H1 (cell line): ENCODE results near the gene DDI2. TPM values are rescaled to one million over a fixed set of nuclear protein-coding genes. Genes with fewer than 3 reads are reported as not detected.

ENCODE experiments used
- CTCF ChIA-PET: fragments of 300-600 bp; sonication (Branson Sonifier 250); formaldehyde crosslinking; loops from one replicate; lab custom pipeline; 2021; ENCODE audit not compliant: partially characterized antibody; lab: Charles Lee
- POLR2A ChIA-PET: fragments of 300-600 bp; sonication (Branson Sonifier 250); formaldehyde crosslinking; loops from one replicate; lab custom pipeline; 2021; ENCODE audit warnings: inconsistent platforms; ENCODE audit not compliant: partially characterized antibody; lab: Charles Lee
- DNase-seq, 2 experiments: peaks; one replicate each; pipeline versions ENCODE4 v3.0.0 to v3.0.0-alpha.2; 2010 to 2022; ENCODE audit warnings: low spot score in 2 of 2, low read depth in 1 of 2, mixed read lengths in 1 of 2
- FAIRE-seq: peaks from 2 replicates; lab custom pipeline; 2011; peaks lifted over from hg19 to GRCh38; lab: Jason Lieb, UNC
- H2AFZ ChIP-seq: 2 replicates; pipeline ENCODE4 v1.8.1; 2012; ENCODE audit warnings: low read length, inconsistent platforms
- H2AK5ac ChIP-seq: 2 replicates; pipeline ENCODE4 v1.6.1; 2013; ENCODE audit warnings: low read depth, low read length
- H2BK120ac ChIP-seq: replicated peaks from 2 replicates; pipeline ENCODE3; 2013; ENCODE audit warnings: low read depth, low read length, inconsistent platforms
- H2BK12ac ChIP-seq: 2 replicates; pipeline ENCODE4 v1.6.1; 2013; ENCODE audit warnings: low read depth, low read length
- H2BK15ac ChIP-seq: 2 replicates; pipeline ENCODE4 v1.6.1; 2013; ENCODE audit warnings: low read length
- H2BK20ac ChIP-seq: 2 replicates; pipeline ENCODE4 v1.6.1; 2013; ENCODE audit warnings: low read length
- H2BK5ac ChIP-seq: 2 replicates; pipeline ENCODE4 v1.6.1; 2013; ENCODE audit warnings: low read depth, low read length
- H3K14ac ChIP-seq: 2 replicates; pipeline ENCODE4 v1.6.1; 2013; ENCODE audit warnings: inconsistent platforms; ENCODE audit not compliant: insufficient read length
- H3K18ac ChIP-seq: 2 replicates; pipeline ENCODE4 v1.6.1; 2013; ENCODE audit warnings: low read length; ENCODE audit errors: extremely low read depth
- H3K23ac ChIP-seq: 2 replicates; pipeline ENCODE4 v1.6.1; 2013; ENCODE audit warnings: inconsistent platforms; ENCODE audit not compliant: insufficient read length
- H3K23me2 ChIP-seq: 2 replicates; pipeline ENCODE4 v1.6.1; 2013; ENCODE audit warnings: low read depth, low read length
- H3K27ac ChIP-seq: 2 replicates; pipeline ENCODE4 v1.6.1; 2011; ENCODE audit warnings: low read depth, low read length, inconsistent platforms
- H3K27me3 ChIP-seq, 4 experiments: replicated peaks in 1 of 4; 1 replicate in 1 of 4; 2 replicates in 3 of 4; pipeline versions ENCODE4 v1.6.1 to v1.8.1; 2011 to 2013; ENCODE audit warnings: low read length in 3 of 4, mild to moderate bottlenecking in 3 of 4, inconsistent platforms in 2 of 4, mixed read lengths in 2 of 4, moderate library complexity in 1 of 4; ENCODE audit not compliant: control insufficient read depth in 3 of 4, insufficient read depth in 3 of 4; ENCODE audit errors: extremely low read depth in 1 of 4
- H3K36me3 ChIP-seq, 4 experiments: 2 replicates each; pipeline versions ENCODE4 v1.6.1 to v1.8.1; 2011 to 2013; ENCODE audit warnings: mild to moderate bottlenecking in 4 of 4, low read length in 3 of 4, moderate library complexity in 2 of 4, control low read depth in 1 of 4, inconsistent platforms in 1 of 4; ENCODE audit not compliant: insufficient read depth in 4 of 4, control insufficient read depth in 2 of 4
- H3K4ac ChIP-seq: replicated peaks from 2 replicates; pipeline ENCODE3; 2013; ENCODE audit warnings: low read length, low read depth, mixed read lengths, inconsistent platforms; ENCODE audit not compliant: insufficient read length
- H3K4me1 ChIP-seq, 4 experiments: replicated peaks in 1 of 4; 1 replicate in 1 of 4; 2 replicates in 3 of 4; pipeline versions ENCODE4 v1.6.1 to v1.8.1; 2011 to 2013; ENCODE audit warnings: low read length in 3 of 4, inconsistent platforms in 2 of 4, mixed read lengths in 1 of 4; ENCODE audit not compliant: insufficient read depth in 4 of 4, control insufficient read depth in 3 of 4
- H3K4me2 ChIP-seq, 2 experiments: 2 replicates each; pipeline versions ENCODE4 v1.6.1 to v1.8.1; 2011 to 2013; ENCODE audit warnings: low read depth in 2 of 2, low read length in 2 of 2, control low read depth in 1 of 2, inconsistent platforms in 1 of 2, mild to moderate bottlenecking in 1 of 2; ENCODE audit not compliant: insufficient read depth in 1 of 2
- H3K4me3 ChIP-seq, 4 experiments: fragments of 200-600, 300-600 bp in 1 of 4; sonication (generic), shearing (Covaris generic), sonication (Bioruptor Twin) in 1 of 4; 2 replicates each; pipeline versions ENCODE4 v1.5.1 to v1.8.1; 2011 to 2016; ENCODE audit warnings: low read length in 4 of 4, low read depth in 3 of 4, control low read depth in 2 of 4, inconsistent platforms in 2 of 4, mild to moderate bottlenecking in 2 of 4, mixed read lengths in 1 of 4, moderate library complexity in 1 of 4; ENCODE audit not compliant: insufficient read depth in 2 of 4; ENCODE audit errors: extremely low read depth in 1 of 4
- H3K56ac ChIP-seq: replicated peaks from 2 replicates; pipeline ENCODE3; 2013; ENCODE audit warnings: low read depth, mild to moderate bottlenecking, mixed read lengths, low read length, inconsistent platforms; ENCODE audit not compliant: insufficient read length
- H3K79me1 ChIP-seq: 2 replicates; pipeline ENCODE4 v1.6.1; 2013; ENCODE audit warnings: low read depth, low read length, control low read depth
- H3K79me2 ChIP-seq, 2 experiments: 2 replicates each; pipeline versions ENCODE4 v1.6.1 to v1.8.1; 2012 to 2013; ENCODE audit warnings: low read length in 2 of 2, mild to moderate bottlenecking in 2 of 2, inconsistent platforms in 1 of 2; ENCODE audit not compliant: insufficient read depth in 2 of 2, control insufficient read depth in 1 of 2
- H3K9ac ChIP-seq, 4 experiments: replicated peaks in 1 of 4; 1 replicate in 1 of 4; 2 replicates in 3 of 4; pipeline versions ENCODE4 v1.6.1 to v1.8.1; 2011 to 2013; ENCODE audit warnings: low read depth in 3 of 4, low read length in 3 of 4, control low read depth in 2 of 4, mild to moderate bottlenecking in 2 of 4, moderate library complexity in 2 of 4, inconsistent platforms in 1 of 4; ENCODE audit errors: extremely low read depth in 1 of 4
- H3K9me3 ChIP-seq, 2 experiments: 2 replicates each; pipeline versions ENCODE4 v1.6.1 to v1.8.1; 2012 to 2013; ENCODE audit warnings: mild to moderate bottlenecking in 2 of 2, moderate library complexity in 2 of 2, control low read depth in 1 of 2, inconsistent platforms in 1 of 2, low read depth in 1 of 2, low read length in 1 of 2, mixed read lengths in 1 of 2; ENCODE audit not compliant: insufficient read depth in 2 of 2
- H4K20me1 ChIP-seq, 2 experiments: replicated peaks in 1 of 2; 2 replicates each; pipeline versions ENCODE3 to v1.8.1; 2011 to 2013; ENCODE audit warnings: inconsistent platforms in 2 of 2, low read length in 2 of 2, mild to moderate bottlenecking in 1 of 2; ENCODE audit not compliant: insufficient read depth in 2 of 2, control insufficient read depth in 1 of 2
- H4K5ac ChIP-seq: 2 replicates; pipeline ENCODE4 v1.6.1; 2013; ENCODE audit warnings: low read length, low read depth, mixed read lengths, inconsistent platforms; ENCODE audit not compliant: insufficient read length
- H4K8ac ChIP-seq: 2 replicates; pipeline ENCODE4 v1.8.0; 2013; ENCODE audit warnings: mild to moderate bottlenecking, moderate library complexity, low read length, inconsistent platforms; ENCODE audit not compliant: insufficient read depth; ENCODE audit errors: extremely low read depth
- H4K91ac ChIP-seq: replicated peaks from 2 replicates; pipeline ENCODE3; 2013; ENCODE audit warnings: low read length, mixed read lengths, inconsistent platforms; ENCODE audit not compliant: insufficient read length
- CTBP2 ChIP-seq: IDR thresholded peaks from 2 replicates; pipeline ENCODE4 v1.7.0; 2011; ENCODE audit warnings: borderline replicate concordance, mild to moderate bottlenecking, moderate library complexity, mixed read lengths, low read length; ENCODE audit not compliant: insufficient read depth, insufficient read length
- POLR2A ChIP-seq, 2 experiments: IDR thresholded peaks; 1 replicate in 1 of 2; 2 replicates in 1 of 2; pipeline ENCODE4 v1.6.1; 2011; ENCODE audit warnings: low read depth in 2 of 2, low read length in 2 of 2, mild to moderate bottlenecking in 2 of 2; ENCODE audit errors: control extremely low read depth in 1 of 2
- POU5F1 ChIP-seq: IDR thresholded peaks from 2 replicates; pipeline ENCODE4 v1.6.1; 2011; ENCODE audit warnings: low read depth, mild to moderate bottlenecking, low read length, moderate library complexity
- RFX5 ChIP-seq: IDR thresholded peaks from 2 replicates; pipeline ENCODE4 v1.6.1; 2011; ENCODE audit warnings: low read depth, low read length, improper control_type of control experiment, borderline replicate concordance
- SP2 ChIP-seq: IDR thresholded peaks from 2 replicates; pipeline ENCODE4 v1.6.1; 2012; ENCODE audit warnings: mild to moderate bottlenecking, low read length, inconsistent platforms
- SRF ChIP-seq: IDR thresholded peaks from 2 replicates; pipeline ENCODE4 v1.6.1; 2011; ENCODE audit warnings: mild to moderate bottlenecking, low read depth, low read length, moderate library complexity
- WGBS, 2 experiments: shearing (Covaris generic) in 1 of 2; methylation state at CpG; one replicate each; pipeline versions ENCODE4 v1.1.6 to v1.1.7; 2013 to 2015; ENCODE audit warnings: low lambda C conversion rate in 2 of 2, mixed read lengths in 2 of 2, inconsistent platforms in 1 of 2, low coverage in 1 of 2, missing lambda C conversion rate in 1 of 2; ENCODE audit not compliant: insufficient replicate concordance in 2 of 2, insufficient coverage in 1 of 2, insufficient read length in 1 of 2; ENCODE audit errors: extremely low coverage in 1 of 2, missing lambda C conversion rate in 1 of 2; 5-methylcytosine and 5-hydroxymethylcytosine counted together
- polyA plus RNA-seq, 7 experiments: library from polyadenylated mRNA; depleted of rRNA in 3 of 7; stranded (reverse) in 5 of 7; unstranded in 2 of 7; fragments of >200 nt in 5 of 7; fragments of 200-250 nt in 2 of 7; gene quantifications; 1 replicate in 5 of 7; 2 replicates in 1 of 7; 4 replicates in 1 of 7; pipeline versions ENCODE4 v1.2.1 to v1.2.3, GENCODE V29; 2011 to 2013; ENCODE audit warnings: missing spikeins in 2 of 7, mixed read lengths in 2 of 7
- total RNA-seq: library from RNA; stranded (reverse); fragmentation: NEBNext Ultra II Directional; extraction: Animal tissue kit (Norgen Biotek cat#: 25700); gene quantifications from 2 replicates; pipeline ENCODE4 v1.2.1, GENCODE V29; 2021
- TF ChIP-seq, protein P1 (sequence below): IDR thresholded peaks from 2 replicates; pipeline ENCODE4 v1.6.1; 2012; ENCODE audit warnings: low read length, inconsistent platforms
- TF ChIP-seq, protein P2 (sequence below): IDR thresholded peaks from 2 replicates; pipeline ENCODE4 v1.6.1; 2011; ENCODE audit warnings: low read length, improper control_type of control experiment

Gene DDI2
- total and polyA plus RNA-seq, 2 of the 8 experiments (the other 6 are each of a cell fraction or from before 2014, with no cell fraction given), result 7.7 to 38.3 TPM

DNA sequence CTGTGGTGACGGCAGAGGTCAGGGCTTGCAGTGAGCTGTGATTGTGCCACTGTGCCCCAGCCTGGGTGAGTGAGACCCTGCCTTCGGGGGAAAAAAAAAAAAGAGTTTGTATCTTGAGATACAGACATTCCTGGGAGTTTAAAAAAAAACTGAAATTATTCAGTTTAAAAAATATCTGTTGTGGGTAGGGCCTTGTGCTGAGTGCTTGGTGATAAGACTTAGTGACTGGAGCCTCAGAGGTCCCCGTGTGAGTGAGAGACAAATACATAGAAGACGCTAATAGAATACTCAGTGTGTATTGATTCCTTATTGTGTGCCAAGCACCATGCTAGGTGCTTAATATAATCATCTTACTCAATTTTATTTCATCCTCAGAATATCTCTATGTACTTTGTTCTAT, 22.7 kb downstream of the DDI2 start:
- Histone ChIP-seq H3K18ac (no peak overlapping the region), H3K36me3 (peaks cover 22 to 72% (median 42%) of the 10 kb centered on the region in 4 experiments; a peak in 7 of 8 replicates), H3K27ac (no peak overlapping the region), H4K8ac (no peak overlapping the region), H3K14ac (no peak overlapping the region), H3K9me3 (no peaks in the 10 kb centered on the region), H3K23ac (no peak overlapping the region), H3K4me1 (no peaks in the 10 kb centered on the region), H3K23me2 (no peaks in the 10 kb centered on the region; the same call in 1 of the 2 replicates), H3K27me3 (no peaks in the 10 kb centered on the region), H3K4ac (no peak overlapping the region), H3K4me3 (no peak overlapping the region), H4K5ac (no peak overlapping the region), H3K56ac (no peak overlapping the region), H2BK12ac (no peak overlapping the region), H2BK15ac (no peak overlapping the region), H3K79me1 (no peaks in the 10 kb centered on the region; the same call in 1 of the 2 replicates), H2BK20ac (no peak overlapping the region), H2AFZ (no peak overlapping the region), H3K9ac (no peak overlapping the region), H4K20me1 (peaks cover 3 to 8% of the 10 kb centered on the region in 2 experiments), H3K4me2 (no peak overlapping the region), H2BK5ac (no peak overlapping the region; the same call in 1 of the 2 replicates), H2AK5ac (no peak overlapping the region), H3K79me2 (no peaks in the 10 kb centered on the region), H4K91ac (no peak overlapping the region), H2BK120ac (no peak overlapping the region)
- WGBS, 2 experiments, result 96% methylated on average over 4 of the region's 4 CpGs; no CpG with 5 or more reads in 1 of the 2 experiments
- DNase-seq (no peak), FAIRE-seq (no peak)
- ChIA-PET CTCF (interaction anchor here (1.4 kb wide), 1 partner anchor 11 kb away, joined by 3 read pairs; no protein-coding TSS in a partner anchor), POLR2A (interaction anchor here (0.6 kb wide), 1 partner anchor 11 kb away, joined by 3 read pairs; no protein-coding TSS in a partner anchor)
- TF ChIP-seq SP2 (no peak), POU5F1 (no peak), SRF (no peak), POLR2A (IDR thresholded peaks at IDR 0.05; ENCODE audit: control extremely low read depth in 1 of 2, low read depth in 2 of 2, low read length in 2 of 2) (no peak), CTBP2 (no peak), RFX5 (no peak)
- TF ChIP-seq, protein P1, sequence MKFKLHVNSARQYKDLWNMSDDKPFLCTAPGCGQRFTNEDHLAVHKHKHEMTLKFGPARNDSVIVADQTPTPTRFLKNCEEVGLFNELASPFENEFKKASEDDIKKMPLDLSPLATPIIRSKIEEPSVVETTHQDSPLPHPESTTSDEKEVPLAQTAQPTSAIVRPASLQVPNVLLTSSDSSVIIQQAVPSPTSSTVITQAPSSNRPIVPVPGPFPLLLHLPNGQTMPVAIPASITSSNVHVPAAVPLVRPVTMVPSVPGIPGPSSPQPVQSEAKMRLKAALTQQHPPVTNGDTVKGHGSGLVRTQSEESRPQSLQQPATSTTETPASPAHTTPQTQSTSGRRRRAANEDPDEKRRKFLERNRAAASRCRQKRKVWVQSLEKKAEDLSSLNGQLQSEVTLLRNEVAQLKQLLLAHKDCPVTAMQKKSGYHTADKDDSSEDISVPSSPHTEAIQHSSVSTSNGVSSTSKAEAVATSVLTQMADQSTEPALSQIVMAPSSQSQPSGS, result no peak
- TF ChIP-seq, protein P2, sequence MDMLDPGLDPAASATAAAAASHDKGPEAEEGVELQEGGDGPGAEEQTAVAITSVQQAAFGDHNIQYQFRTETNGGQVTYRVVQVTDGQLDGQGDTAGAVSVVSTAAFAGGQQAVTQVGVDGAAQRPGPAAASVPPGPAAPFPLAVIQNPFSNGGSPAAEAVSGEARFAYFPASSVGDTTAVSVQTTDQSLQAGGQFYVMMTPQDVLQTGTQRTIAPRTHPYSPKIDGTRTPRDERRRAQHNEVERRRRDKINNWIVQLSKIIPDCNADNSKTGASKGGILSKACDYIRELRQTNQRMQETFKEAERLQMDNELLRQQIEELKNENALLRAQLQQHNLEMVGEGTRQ, result no peak
